H1 (cell line): ENCODE measurements around the gene CFD. TPM values are rescaled to one million over a fixed set of nuclear protein-coding genes. Genes with fewer than 3 reads are reported as not detected.

Source experiments
- CTCF ChIA-PET: fragments of 300-600 bp; sonication (Branson Sonifier 250); formaldehyde crosslinking; loops from one replicate; lab custom pipeline; 2021; ENCODE audit not compliant: partially characterized antibody; lab: Charles Lee
- POLR2A ChIA-PET: fragments of 300-600 bp; sonication (Branson Sonifier 250); formaldehyde crosslinking; loops from one replicate; lab custom pipeline; 2021; ENCODE audit warnings: inconsistent platforms; ENCODE audit not compliant: partially characterized antibody; lab: Charles Lee
- DNase-seq, 2 experiments: peaks; one replicate each; pipeline versions ENCODE4 v3.0.0 to v3.0.0-alpha.2; 2010 to 2022; ENCODE audit warnings: low spot score in 2 of 2, low read depth in 1 of 2, mixed read lengths in 1 of 2
- FAIRE-seq: peaks from 2 replicates; lab custom pipeline; 2011; peaks lifted over from hg19 to GRCh38; lab: Jason Lieb, UNC
- H2AFZ ChIP-seq: 2 replicates; pipeline ENCODE4 v1.8.1; 2012; ENCODE audit warnings: low read length, inconsistent platforms
- H2AK5ac ChIP-seq: 2 replicates; pipeline ENCODE4 v1.6.1; 2013; ENCODE audit warnings: low read depth, low read length
- H2BK120ac ChIP-seq: replicated peaks from 2 replicates; pipeline ENCODE3; 2013; ENCODE audit warnings: low read depth, low read length, inconsistent platforms
- H2BK12ac ChIP-seq: 2 replicates; pipeline ENCODE4 v1.6.1; 2013; ENCODE audit warnings: low read depth, low read length
- H2BK15ac ChIP-seq: 2 replicates; pipeline ENCODE4 v1.6.1; 2013; ENCODE audit warnings: low read length
- H2BK20ac ChIP-seq: 2 replicates; pipeline ENCODE4 v1.6.1; 2013; ENCODE audit warnings: low read length
- H2BK5ac ChIP-seq: 2 replicates; pipeline ENCODE4 v1.6.1; 2013; ENCODE audit warnings: low read depth, low read length
- H3K14ac ChIP-seq: 2 replicates; pipeline ENCODE4 v1.6.1; 2013; ENCODE audit warnings: inconsistent platforms; ENCODE audit not compliant: insufficient read length
- H3K18ac ChIP-seq: 2 replicates; pipeline ENCODE4 v1.6.1; 2013; ENCODE audit warnings: low read length; ENCODE audit errors: extremely low read depth
- H3K23ac ChIP-seq: 2 replicates; pipeline ENCODE4 v1.6.1; 2013; ENCODE audit warnings: inconsistent platforms; ENCODE audit not compliant: insufficient read length
- H3K23me2 ChIP-seq: 2 replicates; pipeline ENCODE4 v1.6.1; 2013; ENCODE audit warnings: low read depth, low read length
- H3K27ac ChIP-seq: 2 replicates; pipeline ENCODE4 v1.6.1; 2011; ENCODE audit warnings: low read depth, low read length, inconsistent platforms
- H3K27me3 ChIP-seq, 4 experiments: replicated peaks in 1 of 4; 1 replicate in 1 of 4; 2 replicates in 3 of 4; pipeline versions ENCODE4 v1.6.1 to v1.8.1; 2011 to 2013; ENCODE audit warnings: low read length in 3 of 4, mild to moderate bottlenecking in 3 of 4, inconsistent platforms in 2 of 4, mixed read lengths in 2 of 4, moderate library complexity in 1 of 4; ENCODE audit not compliant: control insufficient read depth in 3 of 4, insufficient read depth in 3 of 4; ENCODE audit errors: extremely low read depth in 1 of 4
- H3K36me3 ChIP-seq, 4 experiments: 2 replicates each; pipeline versions ENCODE4 v1.6.1 to v1.8.1; 2011 to 2013; ENCODE audit warnings: mild to moderate bottlenecking in 4 of 4, low read length in 3 of 4, moderate library complexity in 2 of 4, control low read depth in 1 of 4, inconsistent platforms in 1 of 4; ENCODE audit not compliant: insufficient read depth in 4 of 4, control insufficient read depth in 2 of 4
- H3K4ac ChIP-seq: replicated peaks from 2 replicates; pipeline ENCODE3; 2013; ENCODE audit warnings: low read length, low read depth, mixed read lengths, inconsistent platforms; ENCODE audit not compliant: insufficient read length
- H3K4me1 ChIP-seq, 4 experiments: replicated peaks in 1 of 4; 1 replicate in 1 of 4; 2 replicates in 3 of 4; pipeline versions ENCODE4 v1.6.1 to v1.8.1; 2011 to 2013; ENCODE audit warnings: low read length in 3 of 4, inconsistent platforms in 2 of 4, mixed read lengths in 1 of 4; ENCODE audit not compliant: insufficient read depth in 4 of 4, control insufficient read depth in 3 of 4
- H3K4me2 ChIP-seq, 2 experiments: 2 replicates each; pipeline versions ENCODE4 v1.6.1 to v1.8.1; 2011 to 2013; ENCODE audit warnings: low read depth in 2 of 2, low read length in 2 of 2, control low read depth in 1 of 2, inconsistent platforms in 1 of 2, mild to moderate bottlenecking in 1 of 2; ENCODE audit not compliant: insufficient read depth in 1 of 2
- H3K4me3 ChIP-seq, 4 experiments: fragments of 200-600, 300-600 bp in 1 of 4; sonication (generic), shearing (Covaris generic), sonication (Bioruptor Twin) in 1 of 4; 2 replicates each; pipeline versions ENCODE4 v1.5.1 to v1.8.1; 2011 to 2016; ENCODE audit warnings: low read length in 4 of 4, low read depth in 3 of 4, control low read depth in 2 of 4, inconsistent platforms in 2 of 4, mild to moderate bottlenecking in 2 of 4, mixed read lengths in 1 of 4, moderate library complexity in 1 of 4; ENCODE audit not compliant: insufficient read depth in 2 of 4; ENCODE audit errors: extremely low read depth in 1 of 4
- H3K56ac ChIP-seq: replicated peaks from 2 replicates; pipeline ENCODE3; 2013; ENCODE audit warnings: low read depth, mild to moderate bottlenecking, mixed read lengths, low read length, inconsistent platforms; ENCODE audit not compliant: insufficient read length
- H3K79me1 ChIP-seq: 2 replicates; pipeline ENCODE4 v1.6.1; 2013; ENCODE audit warnings: low read depth, low read length, control low read depth
- H3K79me2 ChIP-seq, 2 experiments: 2 replicates each; pipeline versions ENCODE4 v1.6.1 to v1.8.1; 2012 to 2013; ENCODE audit warnings: low read length in 2 of 2, mild to moderate bottlenecking in 2 of 2, inconsistent platforms in 1 of 2; ENCODE audit not compliant: insufficient read depth in 2 of 2, control insufficient read depth in 1 of 2
- H3K9ac ChIP-seq, 4 experiments: replicated peaks in 1 of 4; 1 replicate in 1 of 4; 2 replicates in 3 of 4; pipeline versions ENCODE4 v1.6.1 to v1.8.1; 2011 to 2013; ENCODE audit warnings: low read depth in 3 of 4, low read length in 3 of 4, control low read depth in 2 of 4, mild to moderate bottlenecking in 2 of 4, moderate library complexity in 2 of 4, inconsistent platforms in 1 of 4; ENCODE audit errors: extremely low read depth in 1 of 4
- H3K9me3 ChIP-seq, 2 experiments: 2 replicates each; pipeline versions ENCODE4 v1.6.1 to v1.8.1; 2012 to 2013; ENCODE audit warnings: mild to moderate bottlenecking in 2 of 2, moderate library complexity in 2 of 2, control low read depth in 1 of 2, inconsistent platforms in 1 of 2, low read depth in 1 of 2, low read length in 1 of 2, mixed read lengths in 1 of 2; ENCODE audit not compliant: insufficient read depth in 2 of 2
- H4K20me1 ChIP-seq, 2 experiments: replicated peaks in 1 of 2; 2 replicates each; pipeline versions ENCODE3 to v1.8.1; 2011 to 2013; ENCODE audit warnings: inconsistent platforms in 2 of 2, low read length in 2 of 2, mild to moderate bottlenecking in 1 of 2; ENCODE audit not compliant: insufficient read depth in 2 of 2, control insufficient read depth in 1 of 2
- H4K5ac ChIP-seq: 2 replicates; pipeline ENCODE4 v1.6.1; 2013; ENCODE audit warnings: low read length, low read depth, mixed read lengths, inconsistent platforms; ENCODE audit not compliant: insufficient read length
- H4K8ac ChIP-seq: 2 replicates; pipeline ENCODE4 v1.8.0; 2013; ENCODE audit warnings: mild to moderate bottlenecking, moderate library complexity, low read length, inconsistent platforms; ENCODE audit not compliant: insufficient read depth; ENCODE audit errors: extremely low read depth
- H4K91ac ChIP-seq: replicated peaks from 2 replicates; pipeline ENCODE3; 2013; ENCODE audit warnings: low read length, mixed read lengths, inconsistent platforms; ENCODE audit not compliant: insufficient read length
- ASH2L ChIP-seq: fragments of 200-600, 300-600 bp; sonication (generic); IDR thresholded peaks from one replicate; pipeline ENCODE4 v1.7.1; 2017; ENCODE audit warnings: low read length
- CBX5 ChIP-seq: fragments of 300-800, 300-1000 bp; sonication (generic); IDR thresholded peaks from 2 replicates; pipeline ENCODE4 v1.7.1; 2016; ENCODE audit warnings: antibody characterized with exemption, low read length, low read depth
- CTBP2 ChIP-seq: IDR thresholded peaks from 2 replicates; pipeline ENCODE4 v1.7.0; 2011; ENCODE audit warnings: borderline replicate concordance, mild to moderate bottlenecking, moderate library complexity, mixed read lengths, low read length; ENCODE audit not compliant: insufficient read depth, insufficient read length
- EP300 ChIP-seq, 2 experiments: IDR thresholded peaks; 1 replicate in 1 of 2; 2 replicates in 1 of 2; pipeline ENCODE4 v1.6.1; 2011 to 2012; ENCODE audit warnings: low read depth in 2 of 2, low read length in 2 of 2, mild to moderate bottlenecking in 2 of 2, borderline replicate concordance in 1 of 2, inconsistent platforms in 1 of 2, moderate library complexity in 1 of 2
- GABPA ChIP-seq: IDR thresholded peaks from 2 replicates; pipeline ENCODE4 v1.6.1; 2011; ENCODE audit warnings: mild to moderate bottlenecking, low read length, moderate library complexity, borderline replicate concordance; ENCODE audit not compliant: insufficient read depth
- HDAC2 ChIP-seq, 2 experiments: fragments of 300-600 bp in 1 of 2; sonication (generic) in 1 of 2; IDR thresholded peaks; 2 replicates each; pipeline ENCODE4 v1.6.1; 2011 to 2012; ENCODE audit warnings: low read depth in 2 of 2, low read length in 2 of 2, mild to moderate bottlenecking in 2 of 2, moderate library complexity in 2 of 2, borderline replicate concordance in 1 of 2, inconsistent platforms in 1 of 2
- MAFK ChIP-seq: IDR thresholded peaks from 2 replicates; pipeline ENCODE4 v1.6.1; 2012; ENCODE audit warnings: low read depth, mild to moderate bottlenecking, improper control_type of control experiment, low read length
- SIRT6 ChIP-seq: IDR thresholded peaks from one replicate; pipeline ENCODE4 v1.7.1; 2012; ENCODE audit warnings: low read length, inconsistent platforms
- ZNF274 ChIP-seq: IDR thresholded peaks from 2 replicates; pipeline ENCODE4 v1.7.0; 2012; ENCODE audit warnings: low read length, borderline replicate concordance; ENCODE audit errors: extremely low read depth
- WGBS, 2 experiments: shearing (Covaris generic) in 1 of 2; methylation state at CpG; one replicate each; pipeline versions ENCODE4 v1.1.6 to v1.1.7; 2013 to 2015; ENCODE audit warnings: low lambda C conversion rate in 2 of 2, mixed read lengths in 2 of 2, inconsistent platforms in 1 of 2, low coverage in 1 of 2, missing lambda C conversion rate in 1 of 2; ENCODE audit not compliant: insufficient replicate concordance in 2 of 2, insufficient coverage in 1 of 2, insufficient read length in 1 of 2; ENCODE audit errors: extremely low coverage in 1 of 2, missing lambda C conversion rate in 1 of 2; 5-methylcytosine and 5-hydroxymethylcytosine counted together
- polyA plus RNA-seq, 7 experiments: library from polyadenylated mRNA; depleted of rRNA in 3 of 7; stranded (reverse) in 5 of 7; unstranded in 2 of 7; fragments of >200 nt in 5 of 7; fragments of 200-250 nt in 2 of 7; gene quantifications; 1 replicate in 5 of 7; 2 replicates in 1 of 7; 4 replicates in 1 of 7; pipeline versions ENCODE4 v1.2.1 to v1.2.3, GENCODE V29; 2011 to 2013; ENCODE audit warnings: missing spikeins in 2 of 7, mixed read lengths in 2 of 7
- total RNA-seq: library from RNA; stranded (reverse); fragmentation: NEBNext Ultra II Directional; extraction: Animal tissue kit (Norgen Biotek cat#: 25700); gene quantifications from 2 replicates; pipeline ENCODE4 v1.2.1, GENCODE V29; 2021
- TF ChIP-seq, protein P1 (sequence below): IDR thresholded peaks from 2 replicates; pipeline ENCODE4 v1.6.1; 2011; ENCODE audit warnings: low read length, improper control_type of control experiment

Gene CFD
- total and polyA plus RNA-seq, 2 of the 8 experiments (the other 6 are each of a cell fraction or from before 2014, with no cell fraction given) = 1.7 to 2.8 TPM

DNA sequence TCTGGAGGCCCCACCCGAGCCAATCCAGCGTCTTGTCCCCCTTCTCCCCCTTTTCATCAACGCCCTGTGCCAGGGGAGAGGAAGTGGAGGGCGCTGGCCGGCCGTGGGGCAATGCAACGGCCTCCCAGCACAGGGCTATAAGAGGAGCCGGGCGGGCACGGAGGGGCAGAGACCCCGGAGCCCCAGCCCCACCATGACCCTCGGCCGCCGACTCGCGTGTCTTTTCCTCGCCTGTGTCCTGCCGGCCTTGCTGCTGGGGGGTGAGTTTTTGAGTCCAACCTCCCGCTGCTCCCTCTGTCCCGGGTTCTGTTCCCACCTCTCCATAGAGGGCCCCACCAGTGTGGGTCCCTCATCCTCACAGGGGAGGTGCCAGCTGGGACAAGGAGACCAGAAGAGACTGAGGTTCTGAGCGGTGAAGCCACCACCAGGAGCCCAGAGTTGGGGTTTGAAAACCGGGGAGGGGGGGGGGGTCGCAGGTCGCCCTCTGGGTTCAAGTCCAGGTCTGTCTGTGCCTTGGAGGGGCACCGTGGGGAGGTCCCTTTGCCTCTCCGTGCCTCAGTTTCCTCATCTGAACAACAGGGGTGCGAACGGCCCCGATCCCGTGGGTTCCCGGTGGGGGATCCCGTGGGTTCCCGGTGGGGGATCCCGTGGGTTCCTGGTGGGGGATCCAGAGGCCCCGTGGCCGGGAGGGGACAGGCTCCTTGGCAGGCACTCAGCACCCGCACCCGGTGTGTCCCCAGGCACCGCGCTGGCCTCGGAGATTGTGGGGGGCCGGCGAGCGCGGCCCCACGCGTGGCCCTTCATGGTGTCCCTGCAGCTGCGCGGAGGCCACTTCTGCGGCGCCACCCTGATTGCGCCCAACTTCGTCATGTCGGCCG, 7.1 kb upstream of the CFD start, which contains the start of gene ELANE:
Gene ELANE (plus strand): TSS at position 168 of the 878 bp plus-strand sequence. CDS start 26 bp downstream, at position 194.
- Histone ChIP-seq H3K56ac (no peak within 1 kb of the TSS), H3K4ac (no peak within 1 kb of the TSS)
- POLR2A ChIA-PET = interaction anchor here (0.6 kb wide), 2 partner anchors 19 to 21 kb away, joined by 3 to 4 read pairs; no protein-coding TSS in a partner anchor
- TF ChIP-seq CTBP2 (no peak), EP300 (IDR thresholded peaks at IDR 0.05; ENCODE audit: borderline replicate concordance in 1 of 2, low read depth in 2 of 2, low read length in 2 of 2) (no peak), MAFK (no peak), SIRT6 (no peak), ZNF274 (no peak), ASH2L (no peak), CBX5 (no peak), GABPA (no peak), HDAC2 (IDR thresholded peaks at IDR 0.05; ENCODE audit: borderline replicate concordance in 1 of 2, low read depth in 2 of 2, low read length in 2 of 2) (no peak)
- TF ChIP-seq, protein P1, sequence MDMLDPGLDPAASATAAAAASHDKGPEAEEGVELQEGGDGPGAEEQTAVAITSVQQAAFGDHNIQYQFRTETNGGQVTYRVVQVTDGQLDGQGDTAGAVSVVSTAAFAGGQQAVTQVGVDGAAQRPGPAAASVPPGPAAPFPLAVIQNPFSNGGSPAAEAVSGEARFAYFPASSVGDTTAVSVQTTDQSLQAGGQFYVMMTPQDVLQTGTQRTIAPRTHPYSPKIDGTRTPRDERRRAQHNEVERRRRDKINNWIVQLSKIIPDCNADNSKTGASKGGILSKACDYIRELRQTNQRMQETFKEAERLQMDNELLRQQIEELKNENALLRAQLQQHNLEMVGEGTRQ = no peak

More for the DNA sequence above, 7.1 kb upstream of the CFD start, which contains the start of gene ELANE:
- Histone ChIP-seq H3K23me2 (no peaks in the 10 kb centered on the region), H3K27me3 (no peaks in the 10 kb centered on the region), H3K4me2 (no peak within 1 kb of the TSS), H3K18ac (no peak within 1 kb of the TSS), H4K8ac (peak within 1 kb of the TSS; percentile 25; the same call in 1 of the 2 replicates), H3K79me1 (no peaks in the 10 kb centered on the region), H3K4me3 (no peak within 1 kb of the TSS), H4K91ac (no peak within 1 kb of the TSS), H2BK120ac (no peak within 1 kb of the TSS), H3K36me3 (no peaks in the 10 kb centered on the region), H2BK20ac (no peak within 1 kb of the TSS), H2BK15ac (no peak within 1 kb of the TSS), H3K27ac (no peak within 1 kb of the TSS), H4K20me1 (no peaks in the 10 kb centered on the region), H3K4me1 (no peaks in the 10 kb centered on the region), H3K79me2 (no peaks in the 10 kb centered on the region), H2BK12ac (no peak within 1 kb of the TSS), H2AK5ac (no peak within 1 kb of the TSS), H3K14ac (no peak within 1 kb of the TSS), H2AFZ (no peak within 1 kb of the TSS), H3K9me3 (no peaks in the 10 kb centered on the region), H3K9ac (no peak within 1 kb of the TSS), H2BK5ac (no peak within 1 kb of the TSS), H3K23ac (no peak within 1 kb of the TSS), H4K5ac (no peak within 1 kb of the TSS)
- CTCF ChIA-PET = no interaction called here
- DNase-seq (no peak), FAIRE-seq (no peak)
- 85% methylated on average over 29 of the region's 55 CpGs; no CpG with 5 or more reads in 1 of the 2 experiments for WGBS, 2 experiments
